Breast epithelium (tissue), 4 donors: ENCODE data around the gene PTPRM. TPM values are rescaled to one million over a fixed set of nuclear protein-coding genes. Genes with fewer than 3 reads are reported as not detected.
A peak's percentile ranks its signal among the peaks of the same experiment; 100 is the strongest.

Source experiments
- DNase-seq, 2 donors: peaks; one replicate each; pipeline ENCODE4 v3.0.0-alpha.2; 2019; ENCODE audit warnings: low spot score in 2 of 2
- H3K27ac ChIP-seq, 2 donors: fragments of 200-600 bp; sonication (generic) in 1 of 2; one replicate each; pipeline ENCODE4 v1.5.1; 2016 to 2019; ENCODE audit warnings: mild to moderate bottlenecking in 1 of 2
- H3K27me3 ChIP-seq, 2 donors: fragments of 200-600 bp; sonication (generic) in 1 of 2; one replicate each; pipeline versions ENCODE4 v1.5.1 to v1.6.0; 2017 to 2019; ENCODE audit warnings: control low read depth in 1 of 2, mild to moderate bottlenecking in 1 of 2
- H3K36me3 ChIP-seq: fragments of 200-600 bp; one replicate; pipeline ENCODE4 v1.5.1; 2019
- H3K4me1 ChIP-seq, 2 donors: fragments of 200-600 bp; sonication (generic); one replicate each; pipeline ENCODE4 v1.5.1; 2016 to 2019; ENCODE audit warnings: control low read depth in 1 of 2
- H3K4me3 ChIP-seq, 3 donors: fragments of 200-600 bp; sonication (generic); 1 replicate in 2 of 3; 2 replicates in 1 of 3; pipeline ENCODE4 v1.5.1; 2016 to 2019; ENCODE audit warnings: mild to moderate bottlenecking in 3 of 3, moderate library complexity in 2 of 3
- H3K9me3 ChIP-seq, 2 donors: fragments of 200-600 bp; sonication (generic) in 1 of 2; one replicate each; pipeline ENCODE4 v1.5.1; 2016 to 2019; ENCODE audit warnings: control low read depth in 1 of 2
- CTCF ChIP-seq, 3 donors: fragments of 450-650 bp; IDR thresholded peaks; one replicate each; pipeline ENCODE4 v1.5.1; 2016 to 2017; ENCODE audit warnings: antibody characterized with exemption in 3 of 3, mild to moderate bottlenecking in 3 of 3, moderate library complexity in 3 of 3
- POLR2A ChIP-seq: fragments of 450-650 bp; IDR thresholded peaks from one replicate; pipeline ENCODE4 v1.6.1; 2016; ENCODE audit warnings: antibody characterized with exemption, mild to moderate bottlenecking, moderate library complexity
- POLR2AphosphoS5 ChIP-seq, 3 donors: sonication (generic); formaldehyde crosslinking; IDR thresholded peaks; one replicate each; pipeline ENCODE4 v1.6.1; 2017; ENCODE audit warnings: antibody characterized with exemption in 3 of 3
- intact Hi-C: fragments of 100-400 bp; cut with DNase I; formaldehyde crosslinking; loops from one replicate; pipeline ENCODE4 v1.15.1; 2023; ENCODE audit warnings: low total_unique reads
- total RNA-seq, 3 donors: library from RNA; depleted of rRNA; stranded (reverse); fragments of >200 nt; gene quantifications; one replicate each; pipeline ENCODE4 v1.1.0, GENCODE V29; 2016

PTPRM gene
- total RNA-seq, 3 donors from 2014 or later, result 41.7 to 181 (median 140) TPM

GRCh38 chr18:8261651-8262091 lies 694.6 kb downstream of the PTPRM start:
- intact Hi-C loops, result no loop called here
- no peak for TF ChIP-seq POLR2A
- TF ChIP-seq CTCF (IDR thresholded peaks at IDR 0.05), result no peak
- TF ChIP-seq POLR2AphosphoS5 (IDR thresholded peaks at IDR 0.05), result no peak

GRCh38 chr18:8262221-8262620 lies 695.1 kb downstream of the PTPRM start:
- no peaks in the 10 kb centered on the region for H3K27me3 ChIP-seq
- intact Hi-C loops, result no loop called here
- no peak overlapping the region for H3K4me3 ChIP-seq
- H3K4me1 ChIP-seq, result no peaks in the 10 kb centered on the region
- no peaks in the 10 kb centered on the region for H3K36me3 ChIP-seq
- TF ChIP-seq CTCF (IDR thresholded peaks at IDR 0.05) (no peak), POLR2A (no peak), POLR2AphosphoS5 (IDR thresholded peaks at IDR 0.05) (no peak)
- DNase-seq, result no peak
- H3K9me3 ChIP-seq, result no peaks in the 10 kb centered on the region
- H3K27ac ChIP-seq, result no peak overlapping the region

More at GRCh38 chr18:8261651-8262091, 694.6 kb downstream of the PTPRM start:
- DNase-seq, result no peak
- no peak overlapping the region for H3K4me3 ChIP-seq
- H3K27me3 ChIP-seq, result no peaks in the 10 kb centered on the region
- H3K4me1 ChIP-seq, result no peaks in the 10 kb centered on the region
- no peak overlapping the region for H3K27ac ChIP-seq
- H3K36me3 ChIP-seq, result no peaks in the 10 kb centered on the region
- no peaks in the 10 kb centered on the region for H3K9me3 ChIP-seq

GRCh38 chr18:8264116-8264515 lies 697.0 kb downstream of the PTPRM start:
- Histone ChIP-seq H3K4me3 (no peak overlapping the region), H3K27me3 (no peaks in the 10 kb centered on the region), H3K27ac (no peak overlapping the region), H3K9me3 (no peaks in the 10 kb centered on the region), H3K36me3 (no peaks in the 10 kb centered on the region), H3K4me1 (no peaks in the 10 kb centered on the region)
- DNase-seq, result no peak
- TF ChIP-seq POLR2A (no peak), POLR2AphosphoS5 (IDR thresholded peaks at IDR 0.05) (no peak)
- intact Hi-C loops, result no loop called here

- TF ChIP-seq POLR2AphosphoS5 (IDR thresholded peaks at IDR 0.05) (no peak), CTCF (IDR thresholded peaks at IDR 0.05) (no peak), POLR2A (no peak)
- no peaks in the 10 kb centered on the region for H3K27me3 ChIP-seq
- H3K4me1 ChIP-seq, result no peaks in the 10 kb centered on the region
- intact Hi-C loops, result no loop called here
- H3K27ac ChIP-seq, result no peak overlapping the region
- H3K9me3 ChIP-seq, result no peaks in the 10 kb centered on the region
- H3K4me3 ChIP-seq, result no peak overlapping the region
- DNase-seq, result peak in 1 of 2 donors; percentile 67
- no peaks in the 10 kb centered on the region for H3K36me3 ChIP-seq
These were observed 697.8 kb downstream of the PTPRM start for GRCh38 chr18:8264861-8265411.

- no peaks in the 10 kb centered on the region for H3K4me1 ChIP-seq
- intact Hi-C loops, result no loop called here
These were observed 705.1 kb downstream of the PTPRM start for GRCh38 chr18:8272254-8272653.

More at GRCh38 chr18:8272254-8272653, 705.1 kb downstream of the PTPRM start:
- Histone ChIP-seq H3K27me3 (no peaks in the 10 kb centered on the region), H3K4me3 (no peak overlapping the region), H3K36me3 (no peaks in the 10 kb centered on the region), H3K9me3 (no peaks in the 10 kb centered on the region), H3K27ac (no peak overlapping the region)
- no peak for TF ChIP-seq CTCF (IDR thresholded peaks at IDR 0.05)
- TF ChIP-seq POLR2AphosphoS5 (IDR thresholded peaks at IDR 0.05), result no peak
- TF ChIP-seq POLR2A, result no peak
- no peak for DNase-seq
